ENCODE results near the gene TRAF7.

The TRAF7 gene

DNA sequence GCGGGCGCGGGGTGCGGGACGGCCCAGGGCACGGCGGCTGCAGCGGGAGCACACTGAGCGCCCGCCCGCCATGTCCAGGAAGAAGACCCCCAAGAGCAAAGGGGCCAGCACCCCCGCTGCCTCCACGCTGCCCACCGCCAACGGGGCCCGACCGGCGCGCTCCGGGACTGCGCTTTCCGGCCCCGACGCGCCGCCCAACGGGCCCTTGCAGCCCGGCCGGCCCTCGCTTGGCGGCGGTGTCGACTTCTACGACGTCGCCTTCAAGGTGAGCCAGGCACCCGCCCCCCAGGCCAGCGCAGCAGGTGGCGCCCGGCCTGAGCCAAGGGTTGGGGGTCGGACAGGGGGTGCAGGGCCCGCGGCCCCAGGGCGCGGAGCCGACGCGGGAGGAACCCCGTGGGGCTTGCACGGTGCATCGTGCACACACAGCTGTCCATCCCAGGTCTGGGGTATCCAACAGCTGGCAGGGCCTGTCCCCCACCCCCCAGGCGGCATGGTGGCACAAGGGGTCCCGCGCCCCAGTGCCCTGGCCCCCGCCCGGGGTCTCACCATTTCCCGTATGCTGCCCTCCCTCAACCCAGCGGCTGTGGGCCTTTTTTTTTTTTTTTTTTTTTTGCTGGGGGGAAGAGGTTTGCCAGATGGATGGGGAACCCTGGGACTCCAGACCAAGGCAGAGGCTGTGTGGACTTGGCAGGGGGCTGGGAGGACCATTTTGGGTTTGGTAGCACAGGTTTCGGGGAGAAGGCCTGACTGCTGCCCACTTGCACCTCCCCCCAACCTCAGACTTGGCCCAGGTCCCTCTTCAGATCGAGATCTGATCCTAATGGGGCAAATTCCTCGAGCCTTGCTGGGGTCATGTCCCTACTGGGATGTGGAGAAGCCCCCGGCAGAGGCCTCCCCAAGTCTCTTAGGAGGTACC is 6.6 kb upstream of the TRAF7 start:
- DNase-seq: no peak

DNA sequence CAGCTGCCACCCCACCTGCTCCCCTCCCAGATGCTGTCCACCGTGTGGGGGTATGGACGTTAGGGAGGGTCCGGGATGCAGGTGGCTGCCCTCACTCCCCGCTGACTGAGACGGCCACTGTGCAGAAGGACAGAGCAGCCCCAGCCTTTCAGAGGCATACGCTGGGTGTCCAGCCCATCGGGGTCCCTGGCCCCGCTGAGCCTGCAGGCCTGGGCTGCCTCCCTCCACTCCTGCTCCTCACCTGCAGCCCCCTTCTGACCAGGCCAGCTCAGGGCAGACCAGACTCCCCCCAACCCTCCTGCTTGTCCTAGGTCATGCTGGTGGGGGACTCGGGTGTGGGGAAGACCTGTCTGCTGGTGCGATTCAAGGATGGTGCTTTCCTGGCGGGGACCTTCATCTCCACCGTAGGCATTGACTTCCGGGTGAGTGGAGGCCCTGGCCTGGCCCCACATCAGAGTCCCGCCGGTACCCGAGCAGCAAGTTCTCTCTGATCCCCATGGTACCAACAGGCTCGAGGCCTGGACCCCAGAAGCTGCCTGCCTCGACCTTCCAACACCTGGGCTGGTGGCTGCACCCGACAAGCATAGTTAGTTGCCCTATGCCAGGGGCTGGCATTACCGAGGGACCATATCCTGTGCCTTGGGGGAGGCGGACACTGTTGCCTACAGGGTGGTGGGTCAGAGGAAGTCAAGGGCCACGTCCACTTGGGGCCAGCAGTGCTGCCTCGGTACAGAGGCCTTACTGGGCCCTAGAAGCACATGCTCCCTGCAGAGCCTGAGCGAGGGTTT is 5.8 kb upstream of the TRAF7 start:
- no peak for DNase-seq

DNA sequence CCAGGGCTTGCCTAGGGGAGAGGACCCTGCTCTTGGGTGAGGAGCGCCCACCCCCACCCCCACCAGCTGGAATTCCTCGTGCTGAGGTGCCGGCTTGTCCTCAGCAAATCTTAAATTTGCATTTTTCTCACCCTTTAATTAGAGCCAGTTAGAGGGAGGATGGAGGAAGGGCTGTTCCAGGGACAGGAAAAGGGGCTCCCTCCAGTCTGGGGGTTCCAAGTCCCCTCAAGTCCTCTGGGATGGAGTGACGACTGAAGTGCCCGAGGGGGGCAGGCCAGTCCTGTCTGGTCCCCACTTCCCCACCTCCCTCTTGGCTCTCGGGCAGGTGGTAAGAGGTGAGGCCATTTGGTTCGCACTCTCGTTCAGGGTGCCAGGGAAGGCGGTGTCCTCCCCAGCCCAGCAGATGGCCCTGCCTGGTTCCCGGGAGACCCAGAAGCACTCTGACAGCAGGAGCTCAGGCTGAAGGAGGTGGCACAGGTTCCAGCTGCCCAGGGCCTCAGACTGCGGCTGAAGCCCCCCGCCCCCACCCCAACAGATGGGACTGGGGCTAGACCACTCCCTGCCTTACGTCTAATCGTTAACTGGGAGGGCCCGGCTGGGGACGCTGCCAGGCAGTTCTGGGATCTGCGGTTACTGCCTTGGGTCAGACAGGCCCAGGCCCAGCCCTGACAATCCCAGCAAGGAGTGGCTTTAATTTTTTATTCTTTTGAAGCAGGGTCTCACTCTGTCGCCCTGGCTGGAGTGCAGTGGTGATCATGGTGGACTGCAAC is 5.0 kb upstream of the TRAF7 start:
- no peak for DNase-seq

GRCh38 chr16:2151188-2152091 is 4.1 kb upstream of the TRAF7 start:
- no peak for DNase-seq

DNA sequence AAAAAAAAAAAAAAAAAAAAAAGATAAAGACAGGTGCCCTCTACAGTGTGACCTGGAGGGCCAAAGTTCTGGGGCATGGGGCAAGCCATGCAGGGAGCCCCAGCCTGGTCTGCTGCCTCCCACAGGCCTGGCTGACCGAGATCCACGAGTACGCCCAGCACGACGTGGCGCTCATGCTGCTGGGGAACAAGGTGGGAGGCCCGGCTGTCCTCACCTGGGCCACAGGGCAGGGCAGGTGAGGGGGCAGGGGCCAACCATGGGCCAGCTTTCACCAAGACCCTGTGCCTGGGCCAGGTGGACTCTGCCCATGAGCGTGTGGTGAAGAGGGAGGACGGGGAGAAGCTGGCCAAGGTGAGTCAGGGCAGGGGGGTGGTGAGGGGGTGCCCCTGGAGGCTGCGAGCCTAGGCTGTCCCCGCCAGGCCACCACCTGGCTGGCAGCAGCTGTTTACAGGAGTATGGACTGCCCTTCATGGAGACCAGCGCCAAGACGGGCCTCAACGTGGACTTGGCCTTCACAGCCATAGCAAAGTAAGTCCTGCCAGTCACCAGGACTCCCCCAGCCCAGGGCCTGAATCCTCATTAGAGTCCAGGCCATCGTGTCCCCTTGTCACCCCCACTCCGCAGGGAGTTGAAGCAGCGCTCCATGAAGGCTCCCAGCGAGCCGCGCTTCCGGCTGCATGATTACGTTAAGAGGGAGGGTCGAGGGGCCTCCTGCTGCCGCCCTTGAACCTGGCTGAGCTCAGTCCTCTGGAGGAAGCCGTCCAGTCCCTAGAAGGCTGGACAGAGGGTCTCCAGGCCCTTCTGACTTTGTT is 2.7 kb upstream of the TRAF7 start:
- no peak for DNase-seq

DNA sequence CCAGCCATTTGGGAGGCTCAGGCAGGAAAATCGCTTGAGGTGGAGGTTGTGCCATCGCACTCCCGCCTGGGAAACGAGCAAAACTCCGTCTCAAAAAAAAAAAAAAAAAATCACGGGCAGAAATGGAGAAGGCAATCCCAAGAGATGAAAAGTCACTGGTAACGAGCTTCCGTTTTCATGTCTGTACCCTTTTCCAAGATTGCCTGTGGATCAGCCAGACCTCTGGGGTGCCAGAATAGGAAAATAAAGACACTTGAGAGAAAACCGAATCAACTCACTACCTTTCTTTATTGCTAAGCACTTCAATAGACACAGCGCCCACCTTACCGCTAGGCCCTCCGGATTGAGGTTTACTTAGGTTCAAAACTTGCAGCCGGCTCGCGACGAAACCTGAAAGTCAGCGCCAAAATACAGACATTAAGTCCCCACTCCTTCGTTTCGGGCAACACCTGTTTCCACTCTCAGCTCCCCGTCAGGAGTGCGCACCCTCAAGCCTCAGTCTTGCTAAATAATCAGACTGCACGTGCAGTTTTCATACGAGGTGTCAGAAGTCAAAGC is 970 bp upstream of the TRAF7 start:
- peak; percentile 16 for DNase-seq

DNA sequence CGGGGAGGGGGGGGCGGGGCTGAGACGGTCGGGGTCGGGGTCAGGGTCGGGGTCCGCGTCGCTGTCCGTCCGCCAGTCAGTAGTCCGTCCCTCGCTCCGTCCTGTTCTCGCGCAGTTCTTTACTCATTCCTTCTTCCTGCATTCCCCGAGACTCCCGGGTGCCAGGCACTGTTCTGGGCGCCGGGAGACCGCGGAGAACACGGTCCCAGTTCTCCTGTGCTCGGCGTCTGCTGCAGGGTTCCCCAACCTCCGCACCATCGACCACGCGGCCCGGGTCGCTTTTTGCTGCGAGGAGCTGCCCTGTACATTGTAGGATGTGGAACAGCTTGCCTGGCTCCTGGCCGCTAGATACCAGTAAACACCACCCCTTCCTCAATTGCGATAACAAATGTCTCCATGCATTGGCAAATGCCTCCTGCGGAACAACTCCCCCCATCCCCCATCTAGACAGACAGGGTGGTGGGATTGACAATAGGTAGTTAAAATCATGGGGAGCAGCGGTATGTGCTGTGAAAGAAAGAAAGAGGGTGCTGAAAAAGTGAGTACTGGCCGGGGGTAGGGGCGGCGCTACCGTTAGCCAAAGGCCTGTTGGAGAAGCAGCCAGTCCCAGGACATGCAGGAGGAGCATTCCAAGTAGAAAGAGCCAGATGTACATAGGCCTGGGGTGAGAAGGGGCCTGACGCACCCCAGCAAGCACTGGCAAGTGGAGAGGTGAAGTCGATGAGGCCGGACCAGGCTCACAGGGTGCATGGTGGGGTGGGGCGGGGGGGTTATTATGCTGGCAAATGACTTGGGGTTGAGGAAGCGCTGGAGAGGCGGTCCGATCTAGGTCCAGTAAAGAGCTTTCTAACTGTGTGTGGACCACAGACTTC is 631 bp downstream of the TRAF7 start:
- DNase-seq: peak; percentile 25

GRCh38 chr16:2156849-2157224 is 1.3 kb downstream of the TRAF7 start:
- DNase-seq: no peak

DNA sequence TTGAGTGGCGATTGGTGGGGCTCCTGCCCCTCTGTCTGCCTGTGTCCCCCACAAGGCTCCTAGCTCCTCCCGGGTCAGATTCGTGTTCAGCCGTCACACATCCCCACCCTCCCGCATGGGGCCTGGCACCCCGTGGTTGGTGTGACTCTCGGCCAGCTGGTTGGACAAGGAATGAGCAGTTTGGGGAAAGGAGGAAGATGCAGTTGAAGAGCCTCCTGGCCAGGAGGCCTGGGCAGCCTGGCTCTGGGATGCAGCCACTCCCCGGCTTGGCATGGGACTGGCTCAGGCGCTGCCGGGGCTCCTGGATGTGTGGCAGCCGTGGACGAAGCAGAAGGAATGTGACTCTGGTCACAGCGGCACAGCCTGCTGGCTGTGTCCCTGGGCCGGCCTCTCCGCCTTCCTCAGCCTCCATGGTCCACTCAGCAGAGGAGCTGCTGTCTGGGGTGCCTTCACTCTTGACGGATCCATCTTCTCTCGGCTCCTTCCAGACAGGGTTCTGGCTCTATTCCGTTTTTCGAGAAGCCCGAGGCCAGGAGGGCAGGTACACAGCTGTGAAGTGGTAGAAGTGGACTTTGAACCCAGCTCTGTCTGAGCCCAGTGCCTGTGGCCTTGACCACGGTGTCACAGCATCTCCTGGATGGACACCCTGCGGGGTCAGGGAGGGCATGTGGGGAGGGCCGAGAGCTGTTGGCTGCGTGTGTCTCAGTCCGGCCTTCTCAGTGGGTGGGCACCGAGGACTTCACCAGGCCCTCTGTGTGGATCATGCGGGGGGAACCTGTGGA is 2.1 kb downstream of the TRAF7 start:
- DNase-seq: no peak

- DNase-seq: no peak
These were observed 2.7 kb downstream of the TRAF7 start for GRCh38 chr16:2158262-2158638.

DNA sequence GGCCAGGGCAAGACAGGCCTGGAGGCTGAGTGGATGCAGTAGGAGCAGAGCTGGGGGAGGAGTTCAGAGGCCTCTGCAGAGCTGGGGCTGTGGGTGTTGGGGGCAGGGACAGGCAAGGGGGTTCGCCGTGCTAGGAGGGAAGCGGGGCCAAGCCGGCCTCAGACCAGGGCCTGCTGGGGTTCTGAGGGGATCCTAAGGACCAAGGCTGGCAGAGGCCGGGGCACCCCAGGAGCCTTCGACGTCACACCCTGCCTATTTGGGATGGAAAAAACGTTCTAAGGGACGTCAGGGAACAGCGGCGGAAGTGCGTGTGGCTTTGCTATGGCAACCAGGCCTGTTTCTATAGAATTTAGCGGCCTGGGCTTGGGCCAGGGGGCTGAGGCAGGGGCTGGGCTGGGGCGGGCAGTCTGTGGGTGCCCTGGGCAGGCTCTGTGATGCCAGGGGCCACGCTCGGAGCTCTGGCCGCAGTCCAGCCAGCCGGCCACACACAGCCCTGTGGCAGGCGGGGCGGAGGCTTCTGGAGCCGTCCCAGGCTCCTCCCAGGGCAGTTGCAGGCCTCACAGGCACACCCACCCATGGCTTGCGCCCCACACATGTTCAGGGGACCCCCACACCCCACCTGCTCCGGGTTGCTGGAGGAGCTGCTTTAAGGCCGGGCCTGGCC is 3.7 kb downstream of the TRAF7 start:
- DNase-seq: no peak

DNA sequence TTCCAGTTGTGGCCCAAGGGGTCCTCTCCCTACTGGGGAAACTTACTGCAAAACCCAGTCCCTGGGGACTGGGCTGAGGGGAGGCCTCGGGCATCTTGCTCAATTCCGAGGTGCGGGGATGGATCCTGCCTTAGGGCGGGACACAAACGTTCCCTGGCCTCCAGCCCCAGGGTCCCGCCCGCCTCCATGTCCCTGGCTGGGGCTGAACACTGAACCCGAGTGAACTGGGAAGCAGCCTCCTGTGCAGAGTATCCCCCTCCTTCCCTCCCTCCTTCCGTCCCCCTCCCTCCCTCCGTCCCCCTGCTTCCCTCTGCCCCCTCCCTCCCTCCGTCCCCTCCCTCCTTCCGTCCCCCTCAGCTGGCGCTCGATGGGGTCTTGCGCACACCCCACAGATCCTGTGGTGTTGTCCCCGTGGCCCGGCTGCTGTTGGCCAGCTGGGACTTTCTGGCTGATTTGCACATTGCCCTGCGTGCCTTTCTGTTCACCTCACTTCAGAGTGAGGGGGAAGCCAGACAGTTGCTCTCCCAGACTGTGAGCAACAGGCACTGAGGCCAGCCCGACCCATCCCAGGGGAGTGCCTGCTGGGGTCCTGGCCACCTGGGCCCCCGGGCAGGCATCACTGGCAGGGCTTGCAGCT is 5.5 kb downstream of the TRAF7 start:
- DNase-seq: no peak

DNA sequence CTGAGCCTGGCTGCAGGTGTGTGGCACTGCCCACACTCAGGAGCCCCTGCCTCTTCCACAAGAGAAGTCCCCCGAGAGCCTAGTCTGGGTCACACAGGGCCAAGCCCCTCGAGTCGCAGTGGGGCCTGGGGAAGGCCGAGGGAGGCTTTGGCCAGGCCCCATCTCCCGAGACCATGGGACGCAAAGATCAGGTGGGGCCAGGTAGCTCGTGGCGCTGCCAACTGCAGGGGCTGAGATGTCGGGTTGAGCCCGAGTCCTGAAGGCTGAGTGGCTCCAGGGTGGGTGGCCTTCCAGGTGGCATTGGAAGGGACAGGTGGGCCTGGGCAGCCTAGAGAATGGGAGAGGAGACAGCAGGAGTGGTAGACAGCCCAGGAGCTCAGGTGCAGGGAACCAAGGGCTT is 6.3 kb downstream of the TRAF7 start:
- no peak for DNase-seq

DNA sequence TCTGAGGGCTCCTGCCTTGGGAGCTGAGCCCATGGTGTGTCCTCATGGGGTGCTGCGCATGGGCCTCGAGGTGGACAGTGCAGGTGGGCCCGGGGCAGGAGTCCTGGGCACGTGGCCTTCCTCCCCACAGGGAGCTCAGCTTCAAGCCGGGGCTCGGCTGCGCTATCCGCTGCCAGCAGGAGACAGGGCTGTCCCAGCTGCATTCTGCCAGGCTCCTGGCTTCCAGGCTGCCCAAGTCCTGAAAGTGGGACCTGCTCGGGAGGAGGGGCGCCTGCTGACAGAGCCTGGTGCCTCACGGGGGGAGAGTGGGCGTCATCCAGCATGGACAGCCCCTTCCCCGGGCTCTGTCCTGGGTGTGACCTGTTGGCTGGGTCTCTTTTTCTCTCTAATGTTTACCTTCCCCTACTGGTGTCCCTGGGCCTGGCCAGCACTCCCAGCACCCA is 7.1 kb downstream of the TRAF7 start:
- no peak for DNase-seq

- no peak for DNase-seq
These were observed 7.8 kb downstream of the TRAF7 start for GRCh38 chr16:2163211-2163881.

- DNase-seq: no peak
These were observed 10.3 kb downstream of the TRAF7 start for GRCh38 chr16:2165861-2166260.

GRCh38 chr16:2166263-2167067 is 10.9 kb downstream of the TRAF7 start:
- no peak for DNase-seq
